Brain microvascular endothelial cell (primary cell): ENCODE results near the gene TCF3.

Source experiments
- DNase-seq: peaks from one replicate; pipeline ENCODE4 v3.0.0-alpha.2; 2020
- H3K27ac ChIP-seq: fragments of 250-450 bp; sonication (Bioruptor Pico); 2 replicates; pipeline ENCODE4 v1.5.1; 2020; ENCODE audit warnings: mild to moderate bottlenecking, moderate library complexity
- H3K27me3 ChIP-seq: fragments of 250-450 bp; sonication (Bioruptor Pico); replicated peaks from 2 replicates; pipeline ENCODE4 v1.5.1; 2020; ENCODE audit warnings: mild to moderate bottlenecking
- H3K36me3 ChIP-seq: fragments of 250-450 bp; sonication (Bioruptor Pico); replicated peaks from 2 replicates; pipeline ENCODE4 v1.5.1; 2020; ENCODE audit warnings: mild to moderate bottlenecking
- H3K4me3 ChIP-seq: 2 replicates; pipeline ENCODE4 v1.5.1; 2011; ENCODE audit warnings: low read depth, mild to moderate bottlenecking, control low read depth, low read length, moderate library complexity
- CTCF ChIP-seq: IDR thresholded peaks from 2 replicates; pipeline ENCODE4 v1.5.1; 2011; ENCODE audit warnings: low read depth, mild to moderate bottlenecking, moderate library complexity, low read length, control low read depth, inconsistent platforms; ENCODE audit errors: missing control alignments
- in situ Hi-C: cut with HindIII; loops from 2 replicates; pipeline ENCODE4 v1.10.0; 2017; ENCODE audit warnings: low sequenced_read_pairs, low pct_ligation_motif_present

Gene TCF3

GRCh38 chr19:1634242-1634937 is 18.0 kb downstream of the TCF3 start:
- in situ Hi-C loops: no loop called here
- no peak for DNase-seq
- TF ChIP-seq CTCF: no peak
- Histone ChIP-seq H3K27me3 (no peaks in the 10 kb centered on the region), H3K4me3 (no peak overlapping the region), H3K36me3 (peaks cover 40% of the 10 kb centered on the region), H3K27ac (no peak overlapping the region)

- Histone ChIP-seq H3K36me3 (peaks cover 32% of the 10 kb centered on the region), H3K4me3 (no peak overlapping the region), H3K27ac (no peak overlapping the region), H3K27me3 (no peaks in the 10 kb centered on the region)
- DNase-seq: no peak
- TF ChIP-seq CTCF: no peak
- in situ Hi-C loops: no loop called here
Observed at GRCh38 chr19:1633269-1633826, 19.1 kb downstream of the TCF3 start.

GRCh38 chr19:1632462-1633268 is 19.8 kb downstream of the TCF3 start:
- in situ Hi-C loops: no loop called here
- H3K27ac ChIP-seq: no peak overlapping the region
- H3K27me3 ChIP-seq: no peaks in the 10 kb centered on the region
- DNase-seq: no peak
- H3K4me3 ChIP-seq: no peak overlapping the region
- H3K36me3 ChIP-seq: peaks cover 29% of the 10 kb centered on the region
- no peak for TF ChIP-seq CTCF

GRCh38 chr19:1631557-1632100 is 20.8 kb downstream of the TCF3 start:
- TF ChIP-seq CTCF: no peak
- Histone ChIP-seq H3K27ac (no peak overlapping the region), H3K27me3 (no peaks in the 10 kb centered on the region), H3K4me3 (no peak overlapping the region), H3K36me3 (peaks cover 25% of the 10 kb centered on the region)
- DNase-seq: no peak
- in situ Hi-C loops: no loop called here

GRCh38 chr19:1630811-1631210 is 21.6 kb downstream of the TCF3 start:
- Histone ChIP-seq H3K27ac (no peak overlapping the region), H3K36me3 (peaks cover 27% of the 10 kb centered on the region), H3K4me3 (no peak overlapping the region), H3K27me3 (no peaks in the 10 kb centered on the region)
- TF ChIP-seq CTCF: no peak
- in situ Hi-C loops: no loop called here
- no peak for DNase-seq
